Pancreas (tissue), 10 donors: ENCODE results near the gene CHP2. TPM values are rescaled to one million over a fixed set of nuclear protein-coding genes. Genes with fewer than 3 reads are reported as not detected.

ENCODE experiments used
- ATAC-seq, 4 donors: fragments of 200-7000 bp; cut with Tn5 transposase; one replicate each; pipeline versions ENCODE4 v1.8.0 to v1.9.1; 2020; ENCODE audit warnings: mild to moderate bottlenecking in 4 of 4, moderate library complexity in 4 of 4
- DNase-seq, 6 donors: peaks; one replicate each; pipeline ENCODE4 v3.0.0-alpha.2; 2020
- FAIRE-seq: peaks from 2 replicates; lab custom pipeline; 2012; peaks lifted over from hg19 to GRCh38; lab: Jason Lieb, UNC
- H3K27ac ChIP-seq, 4 donors: fragments of 200-600 bp; sonication (generic); 1 replicate in 3 of 4; 2 replicates in 1 of 4; pipeline versions ENCODE4 v1.5.0 to v1.8.0; 2020
- H3K27me3 ChIP-seq, 4 donors: fragments of 200-600 bp; one replicate each; pipeline ENCODE4 v1.8.0; 2021
- H3K36me3 ChIP-seq, 3 donors: fragments of 200-600 bp; sonication (generic) in 1 of 3; one replicate each; pipeline versions ENCODE4 v1.5.0 to v1.8.0; 2020 to 2021
- H3K4me1 ChIP-seq, 3 donors: fragments of 200-600 bp; one replicate each; pipeline ENCODE4 v1.8.0; 2021
- H3K4me3 ChIP-seq, 4 donors: fragments of 200-600 bp; sonication (generic) in 2 of 4; one replicate each; pipeline versions ENCODE4 v1.5.0 to v1.8.0; 2020 to 2021
- H3K9me3 ChIP-seq, 4 donors: fragments of 200-600 bp; one replicate each; pipeline ENCODE4 v1.8.0; 2021
- WGBS, 2 donors: extraction: QIAGEN DNeasy Blood & Tissue Kit; methylation state at CpG; one replicate each; pipeline ENCODE4 v1.1.7; 2013; 5-methylcytosine and 5-hydroxymethylcytosine counted together
- intact Hi-C, 3 donors: fragments of 100-400 bp; cut with DNase I; formaldehyde crosslinking; loops; one replicate each; pipeline versions ENCODE4 v1.11.1 to v1.14.2; 2022
- polyA plus RNA-seq, 2 donors: library from polyadenylated mRNA; stranded (reverse); fragments of 200-250 nt; gene quantifications; one replicate each; pipeline ENCODE4 v1.2.3, GENCODE V29; 2013
- total RNA-seq, 6 donors: library from RNA; stranded (reverse); fragmentation: NEBNext Ultra II Directional in 4 of 6; extraction: Animal tissue kit (Norgen Biotek cat#: 25700) in 4 of 6; gene quantifications; one replicate each; pipeline versions ENCODE4 v1.2.1 to v1.2.4, GENCODE V29; 2021 to 2023
- TF ChIP-seq, protein P1 (sequence below), 4 donors: fragments of 200-600 bp; sonication (generic) in 3 of 4; IDR thresholded peaks; one replicate each; pipeline versions ENCODE4 v1.5.0 to v1.8.0; 2021; ENCODE audit warnings: antibody characterized with exemption in 4 of 4
- donor health status: healthy with polysubstance abuse.
- donor health status: DM: no; HTN: no; CAD: no; lungs with moderate emphysema.
- donor health status: DM: no; HTN: no; CAD: no.
- donor health status: control.
- donor health status: control.
- donor health status: Bipolar disorder and iron deficiency.
- donor health status: DM: yes; HTN: yes; CAD: no.
- donor health status: DM: no; HTN: no; CAD: no.
- donor health status: DM: no; HTN: no; CAD: no.
- donor health status: DM: yes; HTN: yes; CAD: no.

Gene CHP2
- total and polyA plus RNA-seq, 8 donors, result not detected

GRCh38 chr16:23801378-23801777 lies 46.6 kb downstream of the CHP2 start:
- TF ChIP-seq, protein P1, sequence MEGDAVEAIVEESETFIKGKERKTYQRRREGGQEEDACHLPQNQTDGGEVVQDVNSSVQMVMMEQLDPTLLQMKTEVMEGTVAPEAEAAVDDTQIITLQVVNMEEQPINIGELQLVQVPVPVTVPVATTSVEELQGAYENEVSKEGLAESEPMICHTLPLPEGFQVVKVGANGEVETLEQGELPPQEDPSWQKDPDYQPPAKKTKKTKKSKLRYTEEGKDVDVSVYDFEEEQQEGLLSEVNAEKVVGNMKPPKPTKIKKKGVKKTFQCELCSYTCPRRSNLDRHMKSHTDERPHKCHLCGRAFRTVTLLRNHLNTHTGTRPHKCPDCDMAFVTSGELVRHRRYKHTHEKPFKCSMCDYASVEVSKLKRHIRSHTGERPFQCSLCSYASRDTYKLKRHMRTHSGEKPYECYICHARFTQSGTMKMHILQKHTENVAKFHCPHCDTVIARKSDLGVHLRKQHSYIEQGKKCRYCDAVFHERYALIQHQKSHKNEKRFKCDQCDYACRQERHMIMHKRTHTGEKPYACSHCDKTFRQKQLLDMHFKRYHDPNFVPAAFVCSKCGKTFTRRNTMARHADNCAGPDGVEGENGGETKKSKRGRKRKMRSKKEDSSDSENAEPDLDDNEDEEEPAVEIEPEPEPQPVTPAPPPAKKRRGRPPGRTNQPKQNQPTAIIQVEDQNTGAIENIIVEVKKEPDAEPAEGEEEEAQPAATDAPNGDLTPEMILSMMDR (IDR thresholded peaks at IDR 0.05), result peak; percentile 34 to 58 (median 48)
- no peak for FAIRE-seq
- ATAC-seq, result peak; percentile 69 to 98 (median 90)
- Histone ChIP-seq H3K4me1 (no peaks in the 10 kb centered on the region), H3K27ac (no peak overlapping the region), H3K9me3 (no peaks in the 10 kb centered on the region), H3K4me3 (no peak overlapping the region), H3K27me3 (peaks cover 0 to 4% (median 0%) of the 10 kb centered on the region in 4 donors), H3K36me3 (no peaks in the 10 kb centered on the region)
- WGBS, 2 donors, result 6 to 9% methylated on average over 4 of the region's 5 CpGs
- DNase-seq, result peak; percentile 67 to 88 (median 80)
- intact Hi-C loops, result loop anchor here in 1 of 3 donors (10.0 kb wide), 1 partner anchor 203 kb away; no protein-coding TSS in a partner anchor

DNA sequence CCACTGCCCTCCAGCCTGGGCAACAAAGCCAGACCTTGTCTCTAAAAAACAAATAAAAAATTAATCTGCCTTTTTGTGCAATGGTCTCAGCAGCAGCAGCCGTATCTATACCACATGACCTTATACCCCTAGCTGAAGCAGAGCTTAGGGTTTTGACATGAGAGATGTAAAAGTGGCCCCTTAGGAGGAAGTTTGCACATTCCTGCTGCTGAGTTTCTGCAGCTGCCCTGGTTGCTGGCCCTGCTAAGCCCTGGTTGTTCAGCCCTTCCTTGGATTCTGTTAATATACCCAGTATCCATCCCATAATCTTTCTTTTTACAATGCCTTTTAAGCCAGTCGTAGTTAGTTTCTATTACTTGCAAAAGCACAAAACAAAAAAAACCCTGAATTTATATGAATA lies 48.0 kb downstream of the CHP2 start:
- Histone ChIP-seq H3K36me3 (no peaks in the 10 kb centered on the region), H3K9me3 (no peaks in the 10 kb centered on the region), H3K27ac (no peak overlapping the region), H3K27me3 (peaks cover 0 to 4% (median 0%) of the 10 kb centered on the region in 4 donors), H3K4me3 (no peak overlapping the region), H3K4me1 (no peaks in the 10 kb centered on the region)
- TF ChIP-seq, protein P1 (IDR thresholded peaks at IDR 0.05), result no peak
- intact Hi-C loops, result loop anchor here in 1 of 3 donors (10.0 kb wide), 1 partner anchor 202 kb away; no protein-coding TSS in a partner anchor
- no peak for FAIRE-seq
- WGBS, 2 donors, result 27 to 47% methylated on average over 2 of the region's 2 CpGs
- ATAC-seq, result no peak
- DNase-seq, result no peak

DNA sequence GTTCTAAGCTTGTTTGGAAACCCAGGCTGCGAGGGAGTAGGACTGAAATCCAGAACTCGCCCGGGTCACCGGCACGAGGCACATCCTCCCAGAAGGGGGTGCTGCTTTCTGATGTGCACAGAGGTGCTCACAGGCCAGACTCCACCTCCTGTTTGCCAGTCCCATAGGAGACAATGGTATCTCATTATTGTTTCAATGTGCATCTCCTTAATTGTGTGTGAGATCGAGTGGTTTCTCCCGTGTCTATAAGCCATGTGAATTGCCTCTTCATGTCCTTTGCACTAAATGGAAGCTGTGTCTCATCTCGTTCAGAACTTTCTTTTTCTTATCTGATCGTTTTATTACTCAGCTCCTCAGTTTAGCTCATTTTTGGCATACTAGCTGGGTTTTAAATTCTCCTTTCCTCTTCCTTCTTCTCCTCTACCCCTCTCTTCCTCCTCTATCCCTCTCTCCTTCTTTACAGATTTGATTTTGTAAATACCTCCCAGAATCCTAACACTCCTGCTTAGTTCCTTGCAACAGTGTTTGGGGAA lies 48.8 kb downstream of the CHP2 start:
- peak in 3 of 4 donors; percentile 52 to 74 (median 63) for ATAC-seq
- Histone ChIP-seq H3K9me3 (no peaks in the 10 kb centered on the region), H3K27ac (no peak overlapping the region), H3K4me3 (no peak overlapping the region), H3K36me3 (no peaks in the 10 kb centered on the region), H3K4me1 (no peaks in the 10 kb centered on the region), H3K27me3 (peaks cover 0 to 4% (median 0%) of the 10 kb centered on the region in 4 donors)
- intact Hi-C loops, result loop anchor here in 1 of 3 donors (10.0 kb wide), 1 partner anchor 201 kb away; no protein-coding TSS in a partner anchor
- no peak for FAIRE-seq
- DNase-seq, result peak in 3 of 6 donors; percentile 11 to 53 (median 35)
- WGBS, 2 donors, result 6 to 9% methylated on average over 9 of the region's 9 CpGs
- TF ChIP-seq, protein P1 (IDR thresholded peaks at IDR 0.05), result peak in 1 of 4 donors; percentile 8

- intact Hi-C loops, result loop anchor here in 1 of 3 donors (10.0 kb wide), 1 partner anchor 198 kb away; no protein-coding TSS in a partner anchor
- Histone ChIP-seq H3K27me3 (peaks cover 0 to 4% (median 0%) of the 10 kb centered on the region in 4 donors), H3K36me3 (no peaks in the 10 kb centered on the region), H3K9me3 (no peaks in the 10 kb centered on the region), H3K4me1 (no peaks in the 10 kb centered on the region), H3K27ac (no peak overlapping the region), H3K4me3 (no peak overlapping the region)
- WGBS, 2 donors, result 22 to 24% methylated on average over 1 of the region's 1 CpG
- TF ChIP-seq, protein P1 (IDR thresholded peaks at IDR 0.05), result no peak
- peak in 2 of 4 donors; percentile 25 to 80 for ATAC-seq
- FAIRE-seq, result no peak
- peak in 1 of 6 donors; percentile 24 for DNase-seq
Observed at GRCh38 chr16:23807028-23807427, 52.2 kb downstream of the CHP2 start.

Other genes with a start within 250 kb of the CHP2 start
- gene GGA2, start 244.5 kb upstream of the CHP2 start, total RNA-seq, result 10 to 100 TPM; 47.4 to 93.3 (median 83.2) TPM
- 10 to 100 TPM; 42.4 to 53.3 TPM for gene GGA2, start 244.5 kb upstream of the CHP2 start, polyA plus RNA-seq
- 10 to 100 TPM in 4 of 6 donors, 1 to 10 TPM in 2; 8.2 to 11.2 (median 10.9) TPM for gene EARS2, start 197.7 kb upstream of the CHP2 start, total RNA-seq
- 10 to 100 TPM in 1 of 2 donors, 1 to 10 TPM in 1; 9.1 to 11.6 TPM for gene EARS2, start 197.7 kb upstream of the CHP2 start, polyA plus RNA-seq
- 10 to 100 TPM; 15.6 to 38.2 (median 20.4) TPM for gene UBFD1, start 197.3 kb upstream of the CHP2 start, total RNA-seq
- gene UBFD1, start 197.3 kb upstream of the CHP2 start, polyA plus RNA-seq, result 1 to 10 TPM; 5.9 to 8.7 TPM
- gene NDUFAB1, start 158.7 kb upstream of the CHP2 start, total RNA-seq, result 10 to 100 TPM; 19.2 to 37.4 (median 30.1) TPM
- gene NDUFAB1, start 158.7 kb upstream of the CHP2 start, polyA plus RNA-seq, result 10 to 100 TPM; 37.1 to 82.3 TPM
- 1 to 10 TPM; 2.3 to 6.8 (median 4.3) TPM for gene PALB2, start 113.7 kb upstream of the CHP2 start, total RNA-seq
- gene PALB2, start 113.7 kb upstream of the CHP2 start, polyA plus RNA-seq, result 1 to 10 TPM; 3.5 to 5.4 TPM
- gene DCTN5, start 113.6 kb upstream of the CHP2 start, total RNA-seq, result 10 to 100 TPM; 17.9 to 29.5 (median 23.7) TPM
- gene DCTN5, start 113.6 kb upstream of the CHP2 start, polyA plus RNA-seq, result 10 to 100 TPM in 1 of 2 donors, 1 to 10 TPM in 1; 5.7 to 10.9 TPM
- gene PLK1, start 76.1 kb upstream of the CHP2 start, total RNA-seq, result 1 to 10 TPM in 4 of 6 donors, under 1 TPM in 2; 0.31 to 2.7 (median 1.1) TPM
- gene PLK1, start 76.1 kb upstream of the CHP2 start, polyA plus RNA-seq, result 1 to 10 TPM; 1.6 to 2.4 TPM
- 1 to 10 TPM in 4 of 6 donors, under 1 TPM in 2; 0.20 to 3.9 (median 1.6) TPM for gene ERN2, start 41.8 kb upstream of the CHP2 start, total RNA-seq
- gene ERN2, start 41.8 kb upstream of the CHP2 start, polyA plus RNA-seq, result 1 to 10 TPM; 1.9 to 4.7 TPM
- 1 to 10 TPM in 3 of 6 donors, under 1 TPM in 3; 0.19 to 4.3 (median 1.0) TPM for gene PRKCB, start 81.0 kb downstream of the CHP2 start, total RNA-seq
- under 1 TPM; 0.19 to 0.30 TPM for gene PRKCB, start 81.0 kb downstream of the CHP2 start, polyA plus RNA-seq